Measurements from ENCODE around the gene ZNF71.
"Not testable (repeated sequence)": the region's sequence is repeated elsewhere in the genome, so short reads cannot be mapped to it uniquely, and the experiment has no call there.

ZNF71 gene

DNA sequence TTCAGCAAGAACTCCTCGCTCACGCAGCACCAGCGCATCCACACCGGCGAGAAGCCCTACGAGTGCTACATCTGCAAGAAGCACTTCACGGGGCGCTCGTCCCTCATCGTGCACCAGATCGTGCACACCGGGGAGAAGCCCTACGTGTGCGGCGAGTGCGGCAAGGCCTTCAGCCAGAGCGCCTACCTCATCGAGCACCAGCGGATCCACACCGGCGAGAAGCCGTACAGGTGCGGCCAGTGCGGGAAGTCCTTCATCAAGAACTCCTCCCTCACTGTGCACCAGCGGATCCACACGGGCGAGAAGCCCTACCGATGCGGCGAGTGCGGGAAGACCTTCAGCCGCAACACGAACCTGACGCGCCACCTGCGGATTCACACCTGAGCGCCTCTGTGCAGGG lies 27.3 kb downstream of the ZNF71 start:
- DNase-seq (ENCODE audit: low spot score): no peak

- no peak for DNase-seq (ENCODE audit: low spot score)
Measured at GRCh38 chr19:56623006-56623405, 27.9 kb downstream of the ZNF71 start.

DNA sequence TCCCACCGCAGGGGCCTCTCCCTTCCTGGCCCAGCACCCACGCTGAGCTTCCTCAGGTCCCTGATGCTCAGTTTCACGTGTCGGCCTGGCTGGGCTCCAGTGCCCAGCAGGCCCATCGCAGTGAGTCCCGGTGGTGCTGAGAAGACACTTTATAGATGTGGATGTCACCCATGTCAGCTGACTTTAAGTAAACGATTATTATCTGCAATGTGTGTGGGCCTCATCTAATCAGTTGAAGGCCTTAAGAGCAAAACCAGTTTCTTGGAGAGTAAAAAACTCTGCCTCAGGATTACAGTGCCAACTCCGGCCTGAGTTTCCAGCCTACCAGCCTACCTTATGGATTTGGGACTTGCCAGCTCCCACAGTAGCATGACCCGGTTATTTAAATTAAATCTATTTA lies 30.6 kb downstream of the ZNF71 start:
- DNase-seq (ENCODE audit: low spot score): no peak

DNA sequence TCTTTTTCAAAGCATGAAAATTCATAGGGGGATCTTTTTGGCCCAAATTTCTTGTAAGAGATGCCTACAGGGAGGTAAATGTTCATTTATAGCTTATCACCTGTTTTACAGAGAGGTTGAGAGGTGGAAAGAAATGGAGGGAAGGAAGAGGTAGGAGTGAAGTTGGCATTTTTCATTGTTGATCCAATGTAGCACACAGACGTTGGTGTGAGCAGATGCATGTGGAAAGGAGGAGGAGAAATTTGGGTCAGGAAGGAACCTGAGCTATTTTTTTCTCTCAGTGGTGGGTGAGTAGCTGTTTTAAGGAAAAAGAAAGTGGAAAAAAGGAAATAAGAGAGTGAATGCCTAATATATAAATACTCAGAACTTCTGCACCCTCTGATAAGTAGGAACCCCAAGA lies 37.9 kb downstream of the ZNF71 start:
- DNase-seq (ENCODE audit: low spot score): no peak

DNA sequence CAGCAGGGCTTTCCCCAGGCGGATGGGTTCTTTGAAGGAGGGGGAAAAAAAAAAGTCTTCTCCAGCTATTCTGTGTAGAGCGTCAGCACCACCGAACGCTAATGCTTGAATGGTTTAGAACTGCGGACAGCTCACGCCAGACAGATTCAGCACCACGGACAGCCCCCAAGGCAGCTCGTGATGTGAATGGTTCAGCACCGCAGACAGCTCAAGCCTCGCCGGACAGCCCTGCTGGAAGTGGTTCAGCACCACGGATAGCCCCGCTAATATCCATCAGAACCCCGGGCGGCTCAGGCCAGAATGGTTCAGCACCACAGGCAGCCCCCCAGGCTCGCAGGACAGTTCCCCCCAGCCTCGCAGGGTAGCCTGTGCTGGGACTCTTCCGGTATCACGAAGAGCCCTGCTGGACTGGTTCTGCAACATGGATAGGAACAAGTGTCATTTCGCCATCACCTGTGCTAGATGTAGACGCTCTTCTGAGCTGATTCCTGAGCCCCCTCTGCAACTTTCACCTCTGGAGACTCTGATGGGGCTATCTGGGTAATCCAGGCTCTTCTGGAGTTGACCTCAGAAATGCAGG lies 43.0 kb downstream of the ZNF71 start:
- peak; percentile 35 for DNase-seq (ENCODE audit: low spot score)

DNA sequence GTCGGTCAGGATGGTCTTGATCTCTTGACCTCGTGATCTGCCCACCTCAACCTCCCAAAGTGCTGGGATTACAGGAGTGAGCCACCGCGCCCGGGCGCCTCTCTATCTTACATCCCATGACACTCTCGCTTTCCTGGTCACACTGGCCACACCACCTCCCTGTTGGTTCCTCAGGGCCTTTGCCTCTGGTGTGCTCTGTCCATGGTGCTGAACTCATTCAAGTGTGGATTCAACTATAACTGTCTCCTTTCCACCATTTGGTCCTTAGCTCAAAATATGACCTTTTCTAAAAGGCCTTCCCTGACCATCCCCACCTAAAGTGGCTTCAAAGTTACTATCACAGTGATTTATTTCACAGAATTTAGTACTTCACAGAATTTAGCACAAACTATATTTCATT lies 44.1 kb downstream of the ZNF71 start:
- no peak for DNase-seq (ENCODE audit: low spot score)

DNA sequence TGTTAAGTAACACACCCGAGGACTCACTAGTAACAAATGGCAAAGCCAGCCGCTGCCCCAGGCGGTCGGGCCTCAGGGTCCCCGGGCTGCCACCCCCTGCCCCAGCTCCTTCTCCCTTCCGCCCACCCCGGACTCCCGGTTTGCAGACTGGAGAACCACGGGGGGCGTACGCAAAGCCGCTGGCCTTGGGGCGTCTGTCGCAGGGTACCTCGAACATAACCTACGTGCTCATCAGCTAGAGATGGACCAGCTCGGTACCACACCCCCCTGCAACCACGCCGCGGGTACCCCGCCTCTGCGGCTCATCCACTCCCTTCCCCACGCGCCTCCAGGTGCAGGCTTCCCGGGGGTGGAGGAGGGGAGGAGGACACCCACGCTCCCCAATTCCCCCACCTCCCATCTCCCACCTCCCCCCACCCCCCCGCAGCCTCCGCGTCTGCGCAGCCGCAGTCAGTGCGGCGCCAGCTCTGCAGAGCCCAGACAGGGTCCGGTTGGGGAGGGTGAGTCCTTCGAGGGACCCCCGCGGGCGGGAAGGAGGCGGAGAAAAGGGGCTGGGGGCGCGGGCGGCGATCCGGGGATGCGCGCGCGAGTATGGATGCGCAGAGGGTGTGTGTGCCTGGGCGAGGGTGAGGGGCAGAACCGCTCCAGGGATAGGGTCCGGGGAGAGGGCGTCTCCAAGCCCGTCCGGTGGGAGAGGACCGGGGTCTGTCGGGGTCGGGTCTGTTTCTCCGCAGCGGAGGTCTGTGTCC lies 47.8 kb downstream of the ZNF71 start, which contains the start of gene SMIM17:
SMIM17 (plus strand) TSS at position 449 of the 749 bp plus-strand sequence. CDS start 2,509 bp downstream, outside the sequence.
- no peak for DNase-seq (ENCODE audit: low spot score)

DNA sequence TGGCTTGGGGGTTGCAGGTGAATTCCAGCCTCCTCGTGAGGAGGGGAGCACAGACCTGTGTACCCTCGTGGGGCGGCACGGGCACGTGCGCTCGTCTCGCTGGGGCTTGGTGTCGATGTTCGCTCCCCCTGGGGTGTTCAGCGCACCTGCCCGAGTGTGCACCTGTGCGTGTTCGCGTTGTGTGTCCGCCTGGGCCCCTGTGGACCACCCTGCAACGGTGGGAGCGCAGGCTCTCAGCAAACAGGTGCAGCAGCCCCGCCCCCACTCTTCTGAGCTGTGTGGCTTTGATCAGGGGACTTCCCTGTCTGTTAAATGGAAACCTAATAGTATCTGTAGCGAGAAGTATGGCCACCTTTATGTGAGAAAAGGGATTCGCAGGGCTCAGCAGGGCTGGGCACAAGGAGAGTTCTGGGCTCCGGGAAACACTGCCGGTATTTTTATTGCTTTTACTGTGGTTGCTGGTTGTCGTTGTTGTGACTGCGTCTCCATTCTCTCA lies 48.4 kb downstream of the ZNF71 start:
- no peak for DNase-seq (ENCODE audit: low spot score)

GRCh38 chr19:56654151-56654550 lies 59.0 kb downstream of the ZNF71 start:
- DNase-seq (ENCODE audit: low spot score): no peak

DNA sequence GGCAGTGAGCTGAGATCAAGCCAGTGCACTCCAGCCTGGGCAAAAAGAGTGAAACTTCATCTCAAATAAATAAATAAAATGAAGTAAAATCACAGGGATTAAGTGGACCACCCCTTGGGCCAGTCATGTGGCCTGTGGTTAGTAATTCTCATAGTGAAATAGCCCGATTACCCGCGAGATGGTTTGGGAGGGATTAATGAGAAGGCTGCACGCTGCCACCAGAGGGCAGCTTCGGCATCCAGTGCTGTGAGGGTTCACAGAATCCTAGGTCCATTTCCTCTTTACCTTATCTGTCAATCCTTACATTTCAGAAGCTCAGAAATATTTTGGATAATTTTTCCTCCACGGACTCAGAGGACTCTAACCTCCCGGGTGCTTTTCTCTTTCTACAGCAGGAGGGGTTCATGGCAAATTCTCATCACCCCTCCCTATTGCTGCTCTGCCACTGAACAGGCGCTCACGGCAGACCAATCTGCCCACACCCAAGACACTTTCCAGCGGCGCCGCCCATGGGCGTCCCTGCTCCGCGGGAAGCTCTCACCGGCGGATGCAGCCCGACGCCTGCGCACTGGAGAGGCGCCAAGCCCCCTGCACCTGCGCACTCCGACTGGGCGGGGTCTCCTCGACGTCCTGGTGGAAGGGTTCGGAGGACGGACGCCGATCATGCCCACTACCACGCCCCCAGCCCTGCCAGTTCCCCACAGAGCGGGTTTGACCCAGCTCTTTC lies 65.4 kb downstream of the ZNF71 start:
- DNase-seq (ENCODE audit: low spot score): no peak

GRCh38 chr19:56661248-56661647 lies 66.1 kb downstream of the ZNF71 start:
- no peak for DNase-seq (ENCODE audit: low spot score)

- no peak for DNase-seq (ENCODE audit: low spot score)
Measured at GRCh38 chr19:56663931-56664500, 68.9 kb downstream of the ZNF71 start.

GRCh38 chr19:56664511-56664910 lies 69.4 kb downstream of the ZNF71 start:
- no peak for DNase-seq (ENCODE audit: low spot score)

- no peak for DNase-seq (ENCODE audit: low spot score)
Measured at GRCh38 chr19:56667311-56667870, 72.3 kb downstream of the ZNF71 start.

DNA sequence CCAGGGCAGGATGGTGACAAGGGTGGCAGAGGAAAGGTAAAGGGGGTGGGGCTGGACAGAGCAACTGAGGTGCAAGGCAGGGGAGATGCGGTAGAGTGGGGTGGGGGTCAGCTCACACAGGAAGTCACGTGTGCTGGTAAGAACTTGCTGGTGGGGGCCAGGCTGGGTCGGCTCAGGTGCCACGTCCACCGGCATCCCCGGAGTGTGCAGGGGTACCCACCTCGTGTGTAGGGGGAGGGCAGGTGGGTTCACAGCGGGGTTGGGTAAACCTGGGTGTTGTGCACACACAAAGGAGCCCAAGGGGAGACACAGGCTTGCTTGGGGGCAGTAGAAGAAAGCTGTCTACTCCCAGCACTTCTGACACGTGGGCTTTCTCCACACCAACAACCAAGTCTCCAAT lies 73.6 kb downstream of the ZNF71 start:
- DNase-seq (ENCODE audit: low spot score): no peak

DNA sequence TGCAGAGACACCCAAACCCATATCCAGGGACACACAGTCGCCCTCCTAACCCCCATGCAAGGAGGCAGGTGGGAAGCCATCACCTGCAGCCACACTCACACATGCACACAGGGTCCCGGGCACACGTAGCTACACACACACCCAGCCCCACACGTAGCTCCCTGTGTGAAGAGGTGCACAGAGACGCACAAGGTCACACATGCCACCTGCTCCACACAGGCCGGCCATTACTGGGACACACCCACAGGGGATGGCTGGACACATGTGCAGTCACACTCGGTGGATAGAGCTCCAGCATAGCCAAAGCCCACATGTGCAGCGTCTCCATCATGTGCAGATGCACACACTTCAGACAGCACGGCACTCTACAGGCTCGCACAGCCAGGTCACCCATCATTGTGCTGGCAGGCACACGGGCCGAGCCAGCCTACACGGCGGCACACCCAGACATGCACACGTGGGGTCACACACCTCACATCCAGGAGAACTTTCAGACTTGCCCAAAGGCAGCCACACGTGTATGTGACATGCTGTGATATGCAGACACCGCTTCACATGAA lies 75.4 kb downstream of the ZNF71 start:
- no peak for DNase-seq (ENCODE audit: low spot score)

DNA sequence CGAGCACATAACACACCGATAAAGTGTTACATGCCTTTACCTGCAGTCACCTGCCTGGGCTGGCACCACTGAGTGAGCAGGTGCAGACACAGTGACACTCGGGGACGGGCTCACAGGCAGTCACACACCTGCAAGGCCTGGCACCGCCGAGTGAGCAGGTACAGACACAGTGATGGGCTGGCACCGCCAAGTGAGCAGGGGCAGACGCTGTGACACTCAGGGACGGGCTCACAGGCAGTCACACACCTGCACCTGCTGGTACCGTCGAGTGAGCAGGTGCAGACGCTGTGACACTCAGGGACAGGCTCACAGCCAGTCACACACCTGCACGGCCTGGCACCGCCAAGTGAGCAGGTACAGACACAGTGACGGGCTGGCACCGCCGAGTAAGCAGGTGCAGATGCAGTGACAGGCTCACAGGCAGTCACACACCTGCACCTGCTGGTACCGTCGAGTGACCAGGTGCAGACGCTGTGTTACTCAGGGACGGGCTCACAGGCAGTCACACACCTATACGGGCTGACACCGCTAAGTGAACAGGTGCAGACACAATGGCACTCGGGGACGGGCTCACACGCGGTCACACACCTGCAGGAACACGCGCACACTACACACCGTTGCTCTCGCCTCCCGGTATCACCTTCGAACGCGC lies 76.0 kb downstream of the ZNF71 start:
- no peak for DNase-seq (ENCODE audit: low spot score)

GRCh38 chr19:56671613-56671994 lies 76.5 kb downstream of the ZNF71 start, which contains the start of gene ZNF835:
TSS of gene ZNF835 (minus strand) at chr19:56671757. CDS start at chr19:56665198, 6,559 bp downstream.
- peak; percentile 7 for DNase-seq (ENCODE audit: low spot score)

DNA sequence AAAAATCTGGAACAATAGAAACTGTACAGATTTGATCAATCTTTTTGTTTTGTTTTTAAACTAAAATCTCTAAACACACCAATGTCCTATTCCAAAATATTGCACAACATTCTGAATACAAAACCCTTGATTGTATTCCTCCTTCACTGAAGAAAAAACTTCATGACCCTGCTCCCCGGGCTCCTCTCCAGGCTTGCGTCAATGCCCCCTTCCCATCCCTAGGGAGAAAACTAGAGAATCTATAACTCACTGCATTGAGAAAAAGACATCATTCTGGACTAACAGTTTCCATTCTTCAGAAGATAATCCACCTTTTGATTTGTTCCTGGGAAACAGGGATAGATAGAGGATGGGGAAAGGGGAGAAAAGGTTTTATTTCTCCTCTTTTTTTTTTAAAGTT lies 77.5 kb downstream of the ZNF71 start:
- DNase-seq (ENCODE audit: low spot score): not testable (repeated sequence)
